ENCODE measurements around the gene PRX. TPM values are rescaled to one million over a fixed set of nuclear protein-coding genes. Genes with fewer than 3 reads are reported as not detected.

The PRX gene
- total and polyA plus RNA-seq, 9 donors, result 7.0 to 9.3 (median 7.8) TPM

GRCh38 chr19:40356681-40357595 is 56.2 kb downstream of the PRX start:
- DNase-seq, result no peak
- WGBS (ENCODE audit: insufficient coverage), result no CpG with 5 or more reads among the region's 6 CpGs
- no peak overlapping the region for H3K4me3 ChIP-seq (ENCODE audit: low read length)
- no peaks in the 10 kb centered on the region for H3K9me3 ChIP-seq (replicated peaks; ENCODE audit: control insufficient read depth, low read depth, low read length)
- no peak overlapping the region for H3K27ac ChIP-seq (ENCODE audit: low read length)
- peaks cover 2% of the 10 kb centered on the region for H3K4me1 ChIP-seq (ENCODE audit: control insufficient read depth, insufficient read depth, low read length)
- H3K27me3 ChIP-seq (ENCODE audit: control insufficient read depth, insufficient read depth, low read length), result no peaks in the 10 kb centered on the region
- H3K36me3 ChIP-seq (ENCODE audit: control insufficient read depth, insufficient read depth, low read length), result peaks cover 10% of the 10 kb centered on the region

- no peak overlapping the region for H3K27ac ChIP-seq (ENCODE audit: low read length)
- no peaks in the 10 kb centered on the region for H3K27me3 ChIP-seq (ENCODE audit: control insufficient read depth, insufficient read depth, low read length)
- DNase-seq, result no peak
- peaks cover 10% of the 10 kb centered on the region for H3K36me3 ChIP-seq (ENCODE audit: control insufficient read depth, insufficient read depth, low read length)
- no peak overlapping the region for H3K4me3 ChIP-seq (ENCODE audit: low read length)
- H3K4me1 ChIP-seq (ENCODE audit: control insufficient read depth, insufficient read depth, low read length), result peaks cover 2% of the 10 kb centered on the region
- 73% methylated on average over 9 of the region's 9 CpGs for WGBS (ENCODE audit: insufficient coverage)
- H3K9me3 ChIP-seq (replicated peaks; ENCODE audit: control insufficient read depth, low read depth, low read length), result no peaks in the 10 kb centered on the region
These were observed 57.0 kb downstream of the PRX start for GRCh38 chr19:40355975-40356680.

- whole genome bisulfite sequencing (ENCODE audit: insufficient coverage), result 23% methylated on average over 17 of the region's 17 CpGs
- DNase-seq, result peak; percentile 56
- Histone ChIP-seq H3K4me1 (ENCODE audit: control insufficient read depth, insufficient read depth, low read length) (peaks cover 15% of the 10 kb centered on the region), H3K36me3 (ENCODE audit: control insufficient read depth, insufficient read depth, low read length) (peaks cover 3% of the 10 kb centered on the region), H3K27ac (ENCODE audit: low read length) (peak overlapping the region; percentile 75), H3K4me3 (ENCODE audit: low read length) (peak overlapping the region; percentile 90), H3K27me3 (ENCODE audit: control insufficient read depth, insufficient read depth, low read length) (no peaks in the 10 kb centered on the region), H3K9me3 (replicated peaks; ENCODE audit: control insufficient read depth, low read depth, low read length) (no peaks in the 10 kb centered on the region)
These were observed 64.1 kb downstream of the PRX start for GRCh38 chr19:40348961-40349507.

- no peaks in the 10 kb centered on the region for H3K9me3 ChIP-seq (replicated peaks; ENCODE audit: control insufficient read depth, low read depth, low read length)
- DNase-seq, result peak; percentile 100
- H3K4me1 ChIP-seq (ENCODE audit: control insufficient read depth, insufficient read depth, low read length), result peaks cover 18% of the 10 kb centered on the region
- peaks cover 3% of the 10 kb centered on the region for H3K36me3 ChIP-seq (ENCODE audit: control insufficient read depth, insufficient read depth, low read length)
- H3K27me3 ChIP-seq (ENCODE audit: control insufficient read depth, insufficient read depth, low read length), result no peaks in the 10 kb centered on the region
- under 1% methylated on average over 67 of the region's 77 CpGs for WGBS (ENCODE audit: insufficient coverage)
- peak within 1 kb of the TSS; percentile 90 for H3K4me3 ChIP-seq (ENCODE audit: low read length)
- H3K27ac ChIP-seq (ENCODE audit: low read length), result peak within 1 kb of the TSS; percentile 91
These were observed 64.9 kb downstream of the PRX start, which contains the start of the genes C19orf47 and PLD3 for GRCh38 chr19:40348125-40348913. C19orf47 (minus strand) TSS chr19:40348397; CDS start chr19:40341857, 6,540 bp downstream. PLD3 (plus strand) TSS chr19:40348695; CDS start chr19:40366484, 17,789 bp downstream.

GRCh38 chr19:40344422-40344821 is 68.8 kb downstream of the PRX start:
- Histone ChIP-seq H3K9me3 (replicated peaks; ENCODE audit: control insufficient read depth, low read depth, low read length) (no peaks in the 10 kb centered on the region), H3K27me3 (ENCODE audit: control insufficient read depth, insufficient read depth, low read length) (no peaks in the 10 kb centered on the region), H3K27ac (ENCODE audit: low read length) (no peak overlapping the region), H3K4me1 (ENCODE audit: control insufficient read depth, insufficient read depth, low read length) (peaks cover 37% of the 10 kb centered on the region), H3K4me3 (ENCODE audit: low read length) (no peak overlapping the region), H3K36me3 (ENCODE audit: control insufficient read depth, insufficient read depth, low read length) (peaks cover 7% of the 10 kb centered on the region)
- 88% methylated on average over 6 of the region's 7 CpGs for WGBS (ENCODE audit: insufficient coverage)
- no peak for DNase-seq

Other genes starting within 250 kb of the PRX start
- gene MAP3K10, start 222.0 kb downstream of the PRX start, total RNA-seq, result 4.2 TPM
- gene MAP3K10, start 222.0 kb downstream of the PRX start, polyA plus RNA-seq (ENCODE audit: insufficient read depth in 1 of 8, insufficient read length in 8 of 8, low replicate concordance in 1 of 8), result 10 to 100 TPM in 6 of 8 donors, 1 to 10 TPM in 2; 7.4 to 12.6 (median 11.0) TPM
- 0.09 TPM for gene TTC9B, start 195.0 kb downstream of the PRX start, total RNA-seq
- under 1 TPM in 5 of 8 donors, not detected in 3; 0.08 to 0.13 (median 0.12) TPM for gene TTC9B, start 195.0 kb downstream of the PRX start, polyA plus RNA-seq (ENCODE audit: insufficient read depth in 1 of 8, insufficient read length in 8 of 8, low replicate concordance in 1 of 8)
- gene CCNP, start 186.7 kb downstream of the PRX start, total RNA-seq, result 0.31 TPM
- gene CCNP, start 186.7 kb downstream of the PRX start, polyA plus RNA-seq (ENCODE audit: insufficient read depth in 1 of 8, insufficient read length in 8 of 8, low replicate concordance in 1 of 8), result under 1 TPM; 0.23 to 0.65 (median 0.39) TPM
- gene AKT2, start 128.0 kb downstream of the PRX start, total RNA-seq, result 120 TPM
- gene AKT2, start 128.0 kb downstream of the PRX start, polyA plus RNA-seq (ENCODE audit: insufficient read depth in 1 of 8, insufficient read length in 8 of 8, low replicate concordance in 1 of 8), result 100 to 1,000 TPM; 149 to 223 (median 176) TPM
- gene C19orf47, start 65.0 kb downstream of the PRX start, total RNA-seq, result 36.6 TPM
- gene C19orf47, start 65.0 kb downstream of the PRX start, polyA plus RNA-seq (ENCODE audit: insufficient read depth in 1 of 8, insufficient read length in 8 of 8, low replicate concordance in 1 of 8), result 10 to 100 TPM; 54.3 to 70.2 (median 58.8) TPM
- gene PLD3, start 64.7 kb downstream of the PRX start, total RNA-seq, result 255 TPM
- gene PLD3, start 64.7 kb downstream of the PRX start, polyA plus RNA-seq (ENCODE audit: insufficient read depth in 1 of 8, insufficient read length in 8 of 8, low replicate concordance in 1 of 8), result 100 to 1,000 TPM; 193 to 271 (median 265) TPM
- gene HIPK4, start 23.2 kb downstream of the PRX start, total RNA-seq, result 0.13 TPM
- 1 to 10 TPM; 1.2 to 3.7 (median 1.9) TPM for gene HIPK4, start 23.2 kb downstream of the PRX start, polyA plus RNA-seq (ENCODE audit: insufficient read depth in 1 of 8, insufficient read length in 8 of 8, low replicate concordance in 1 of 8)
- 9.8 TPM for gene SERTAD1, start 12.6 kb upstream of the PRX start, total RNA-seq
- 1 to 10 TPM; 5.7 to 9.1 (median 8.0) TPM for gene SERTAD1, start 12.6 kb upstream of the PRX start, polyA plus RNA-seq (ENCODE audit: insufficient read depth in 1 of 8, insufficient read length in 8 of 8, low replicate concordance in 1 of 8)
- gene SERTAD3, start 31.0 kb upstream of the PRX start, total RNA-seq, result 45.5 TPM
- 10 to 100 TPM; 48.9 to 66.1 (median 54.3) TPM for gene SERTAD3, start 31.0 kb upstream of the PRX start, polyA plus RNA-seq (ENCODE audit: insufficient read depth in 1 of 8, insufficient read length in 8 of 8, low replicate concordance in 1 of 8)
- gene BLVRB, start 52.4 kb upstream of the PRX start, total RNA-seq, result 57.9 TPM
- 10 to 100 TPM; 41.4 to 55.7 (median 42.7) TPM for gene BLVRB, start 52.4 kb upstream of the PRX start, polyA plus RNA-seq (ENCODE audit: insufficient read depth in 1 of 8, insufficient read length in 8 of 8, low replicate concordance in 1 of 8)
- gene SPTBN4, start 53.6 kb upstream of the PRX start, total RNA-seq, result 0.40 TPM
- under 1 TPM; 0.23 to 0.73 (median 0.50) TPM for gene SPTBN4, start 53.6 kb upstream of the PRX start, polyA plus RNA-seq (ENCODE audit: insufficient read depth in 1 of 8, insufficient read length in 8 of 8, low replicate concordance in 1 of 8)
- gene SHKBP1, start 163.5 kb upstream of the PRX start, total RNA-seq, result 8.2 TPM
- 10 to 100 TPM; 18.6 to 29.8 (median 21.6) TPM for gene SHKBP1, start 163.5 kb upstream of the PRX start, polyA plus RNA-seq (ENCODE audit: insufficient read depth in 1 of 8, insufficient read length in 8 of 8, low replicate concordance in 1 of 8)
- 69.6 TPM for gene LTBP4, start 188.0 kb upstream of the PRX start, total RNA-seq
- gene LTBP4, start 188.0 kb upstream of the PRX start, polyA plus RNA-seq (ENCODE audit: insufficient read depth in 1 of 8, insufficient read length in 8 of 8, low replicate concordance in 1 of 8), result 100 to 1,000 TPM; 209 to 383 (median 313) TPM